A549 (cell line): ENCODE measurements around the gene TBX2. TPM values are rescaled to one million over a fixed set of nuclear protein-coding genes. Genes with fewer than 3 reads are reported as not detected.

Experiments used
- ATAC-seq, 2 experiments: fragments of 200-7000 bp in 1 of 2; fragments of >200 bp in 1 of 2; cut with Nextera tagmentation in 1 of 2; cut with Tn5 transposase in 1 of 2; 3 replicates each; pipeline versions ENCODE4 v1.8.0 to v1.9.1; 2018 to 2020; ENCODE audit warnings: mild to moderate bottlenecking in 1 of 2, moderate library complexity in 1 of 2
- CTCF ChIA-PET: fragments of 300-600 bp; sonication (Branson Sonifier 250); formaldehyde crosslinking; extraction: SDS; loops from one replicate; lab custom pipeline; 2021; ENCODE audit warnings: antibody characterized with exemption, inconsistent platforms; lab: Yijun Ruan, JAX
- POLR2A ChIA-PET: fragments of 350-600 bp; formaldehyde crosslinking; extraction: SDS; loops from one replicate; lab custom pipeline; 2021; ENCODE audit warnings: antibody characterized with exemption, inconsistent platforms; lab: Yijun Ruan, JAX
- DNase-seq, 2 experiments: peaks; one replicate each; pipeline versions ENCODE4 v3.0.0 to v3.0.0-alpha.2; 2011 to 2016; ENCODE audit warnings: low read depth in 1 of 2, low spot score in 1 of 2
- FAIRE-seq: peaks from 2 replicates; lab custom pipeline; 2011; peaks lifted over from hg19 to GRCh38; lab: Jason Lieb, UNC
- H3K27ac ChIP-seq, 2 experiments: fragments of >200 bp; sonication (Bioruptor Twin); formaldehyde crosslinking; 3 replicates each; pipeline ENCODE4 v1.5.1; 2016 to 2017
- H3K4me1 ChIP-seq: fragments of >200 bp; sonication (Bioruptor Twin); formaldehyde crosslinking; 3 replicates; pipeline ENCODE4 v1.6.1; 2016
- H3K4me2 ChIP-seq: fragments of >200 bp; sonication (Bioruptor Twin); formaldehyde crosslinking; 3 replicates; pipeline ENCODE4 v1.6.1; 2016
- H3K4me3 ChIP-seq: fragments of >200 bp; sonication (Bioruptor Twin); formaldehyde crosslinking; 3 replicates; pipeline ENCODE4 v1.5.1; 2016
- H3K9me3 ChIP-seq: fragments of >200 bp; sonication (Bioruptor Twin); formaldehyde crosslinking; 3 replicates; pipeline ENCODE4 v1.6.1; 2016
- ATOH8 ChIP-seq: fragments of 250-450 bp; sonication (Bioruptor Pico); IDR thresholded peaks from 2 replicates; pipeline ENCODE4 v1.5.0; 2020; ENCODE audit warnings: low read depth, mild to moderate bottlenecking, moderate library complexity
- CBX2 ChIP-seq: fragments of 200-600 bp; sonication (generic); IDR thresholded peaks from 2 replicates; pipeline ENCODE4 v1.6.1; 2016; ENCODE audit warnings: low read depth, mild to moderate bottlenecking, borderline replicate concordance
- CBX8 ChIP-seq: fragments of 200-600 bp; sonication (generic); IDR thresholded peaks from 2 replicates; pipeline ENCODE4 v1.6.1; 2016
- EHF ChIP-seq: fragments of 250-450 bp; sonication (Bioruptor Pico); IDR thresholded peaks from 2 replicates; pipeline ENCODE4 v1.5.0; 2020; ENCODE audit warnings: mild to moderate bottlenecking
- FOSB ChIP-seq: fragments of 250-450 bp; sonication (Bioruptor Pico); IDR thresholded peaks from 2 replicates; pipeline ENCODE4 v1.5.0; 2020; ENCODE audit warnings: mild to moderate bottlenecking, moderate library complexity
- FOSL2 ChIP-seq, 2 experiments: fragments of 450-650 bp in 1 of 2; fragments of >200 bp in 1 of 2; sonication (Bioruptor Twin) in 1 of 2; formaldehyde crosslinking; IDR thresholded peaks; 2 replicates each; pipeline versions ENCODE4 v1.5.0 to v1.6.1; 2016 to 2020; ENCODE audit warnings: mild to moderate bottlenecking in 1 of 2, moderate library complexity in 1 of 2
- FOXS1 ChIP-seq: fragments of 250-450 bp; sonication (Bioruptor Pico); IDR thresholded peaks from 2 replicates; pipeline ENCODE4 v1.5.0; 2020; ENCODE audit warnings: mild to moderate bottlenecking, moderate library complexity
- GATA3 ChIP-seq: IDR thresholded peaks from 2 replicates; pipeline ENCODE4 v1.6.1; 2012; ENCODE audit warnings: borderline replicate concordance
- HMGXB4 ChIP-seq: fragments of 250-450 bp; sonication (Bioruptor Pico); IDR thresholded peaks from 2 replicates; pipeline ENCODE4 v1.5.0; 2021; ENCODE audit warnings: mild to moderate bottlenecking, moderate library complexity, borderline replicate concordance
- HOXB13 ChIP-seq: fragments of 250-450 bp; sonication (Bioruptor Pico); IDR thresholded peaks from 2 replicates; pipeline ENCODE4 v1.5.0; 2020; ENCODE audit warnings: low read depth, mild to moderate bottlenecking, moderate library complexity
- JUNB ChIP-seq: fragments of >200 bp; sonication (Bioruptor Twin); formaldehyde crosslinking; IDR thresholded peaks from 2 replicates; pipeline ENCODE4 v1.6.1; 2016
- MAX ChIP-seq: IDR thresholded peaks from 2 replicates; pipeline ENCODE4 v1.6.1; 2012
- POLR2AphosphoS2 ChIP-seq: conservative IDR thresholded peaks from 2 replicates; pipeline ENCODE4 v1.6.1; 2012; ENCODE audit warnings: low read length, improper control_type of control experiment, inconsistent platforms
- RAD21 ChIP-seq, 2 experiments: fragments of >200 bp in 1 of 2; sonication (Bioruptor Twin) in 1 of 2; formaldehyde crosslinking in 1 of 2; IDR thresholded peaks in 1 of 2; conservative IDR thresholded peaks in 1 of 2; 2 replicates in 1 of 2; 3 replicates in 1 of 2; pipeline ENCODE4 v1.6.1; 2012 to 2018; ENCODE audit warnings: inconsistent platforms in 1 of 2
- RFX5 ChIP-seq: fragments of 450-650 bp; IDR thresholded peaks from 2 replicates; pipeline ENCODE4 v1.7.1; 2014; ENCODE audit warnings: antibody characterized with exemption, mild to moderate bottlenecking, moderate library complexity
- SMC3 ChIP-seq: fragments of >200 bp; sonication (Bioruptor Twin); formaldehyde crosslinking; IDR thresholded peaks from 3 replicates; pipeline ENCODE4 v1.6.1; 2018; ENCODE audit warnings: inconsistent platforms
- TFCP2L1 ChIP-seq: fragments of 250-450 bp; sonication (Bioruptor Pico); IDR thresholded peaks from 2 replicates; pipeline ENCODE4 v1.5.0; 2021; ENCODE audit warnings: mild to moderate bottlenecking
- USF2 ChIP-seq: fragments of 450-650 bp; IDR thresholded peaks from 2 replicates; pipeline ENCODE4 v1.6.1; 2014; ENCODE audit warnings: antibody characterized with exemption
- ZFP36 ChIP-seq: fragments of 450-650 bp; IDR thresholded peaks from 2 replicates; pipeline ENCODE4 v1.6.1; 2014; ENCODE audit warnings: borderline replicate concordance; ENCODE audit not compliant: partially characterized antibody
- WGBS: methylation state at CpG from one replicate; pipeline ENCODE4 v1.1.6; 2017; ENCODE audit errors: missing lambda C conversion rate; 5-methylcytosine and 5-hydroxymethylcytosine counted together
- polyA plus RNA-seq, 4 experiments: library from polyadenylated mRNA; depleted of rRNA in 3 of 4; stranded (reverse); fragments of >200 nt; fragmentation: RNase III in 1 of 4; extraction: RNeasy Plus Mini Kit Qiagen cat#74134 plus additional on column Dnase treatment in 1 of 4; gene quantifications; 2 replicates in 3 of 4; 3 replicates in 1 of 4; pipeline ENCODE4 v1.2.3, GENCODE V29; 2011 to 2017

TBX2 gene
- polyA plus RNA-seq, 2 of the 4 experiments (the other 2 are of a cell fraction) = 0.71 to 2.3 TPM

GRCh38 chr17:61456688-61457225, 57.1 kb downstream of the TBX2 start:
- Histone ChIP-seq H3K4me2 (no peak overlapping the region), H3K4me1 (no peaks in the 10 kb centered on the region), H3K9me3 (0 out of 3 replicates have a peak, but pooled peaks cover 6% of the 10 kb centered on the region), H3K27ac (no peak overlapping the region), H3K4me3 (no peak overlapping the region)
- FAIRE-seq (no peak), ATAC-seq (no peak), DNase-seq (no peak)
- no peak for TF ChIP-seq ZFP36
- TF ChIP-seq HOXB13 (CRISPR knock-in tag) = no peak
- no peak for TF ChIP-seq FOXS1 (CRISPR knock-in tag)
- TF ChIP-seq MAX = no peak
- TF ChIP-seq GATA3 = no peak
- TF ChIP-seq RAD21 (conservative IDR thresholded peaks at IDR 0.05 in 1 of 2, IDR thresholded peaks at IDR 0.05 in 1 of 2) = no peak
- no peak for TF ChIP-seq EHF (CRISPR knock-in tag)
- no peak for TF ChIP-seq TFCP2L1 (CRISPR knock-in tag)
- no peak for TF ChIP-seq RFX5
- POLR2A ChIA-PET = no interaction called here
- CTCF ChIA-PET = no interaction called here
- 93% methylated on average over 45 of the region's 45 CpGs for WGBS

GRCh38 chr17:61457226-61457983, 57.8 kb downstream of the TBX2 start:
- POLR2A ChIA-PET = no interaction called here
- 91% methylated on average over 39 of the region's 39 CpGs for WGBS
- ATAC-seq (no peak), DNase-seq (no peak), FAIRE-seq (no peak)
- 0 out of 3 replicates have a peak, but pooled peaks cover 6% of the 10 kb centered on the region for H3K9me3 ChIP-seq
- no peak overlapping the region for H3K4me2 ChIP-seq
- H3K4me3 ChIP-seq = no peak overlapping the region
- TF ChIP-seq FOSB (CRISPR knock-in tag) (no peak), USF2 (no peak), ATOH8 (no peak), RAD21 (conservative IDR thresholded peaks at IDR 0.05 in 1 of 2, IDR thresholded peaks at IDR 0.05 in 1 of 2) (no peak), ZFP36 (no peak), TFCP2L1 (CRISPR knock-in tag) (no peak), JUNB (no peak), CBX2 (no peak), HMGXB4 (CRISPR knock-in tag) (no peak), CBX8 (no peak), FOSL2 (IDR thresholded peaks at IDR 0.05) (no peak), FOSL2 (CRISPR knock-in tag; IDR thresholded peaks at IDR 0.05) (no peak), SMC3 (no peak), POLR2AphosphoS2 (no peak)
- CTCF ChIA-PET = interaction anchor here (1.0 kb wide), 1 partner anchor 117 kb away, joined by 3 read pairs; no protein-coding TSS in a partner anchor
- H3K4me1 ChIP-seq = no peaks in the 10 kb centered on the region
- H3K27ac ChIP-seq = no peak overlapping the region
